Cardiac fibroblast (primary cell): Measurements from ENCODE around the gene GPHN.

Experiments
- DNase-seq, 2 donors: peaks; one replicate each; pipeline versions ENCODE4 v3.0.0 to v3.0.0-alpha.2; 2010; ENCODE audit warnings: low read depth in 2 of 2
- H3K4me3 ChIP-seq, 2 donors: replicated peaks in 1 of 2; 1 replicate in 1 of 2; 2 replicates in 1 of 2; pipeline ENCODE4 v1.5.1; 2011; ENCODE audit warnings: low read depth in 2 of 2, low read length in 2 of 2, mild to moderate bottlenecking in 2 of 2, moderate library complexity in 1 of 2
- TF ChIP-seq, protein P1 (sequence below): IDR thresholded peaks from one replicate; pipeline ENCODE4 v1.5.1; 2011; ENCODE audit warnings: low read depth, mild to moderate bottlenecking, low read length, inconsistent platforms

Gene GPHN

GRCh38 chr14:66975251-66975650 is 467.3 kb downstream of the GPHN start:
- no peak overlapping the region for H3K4me3 ChIP-seq
- no peak for DNase-seq
- TF ChIP-seq, protein P1, sequence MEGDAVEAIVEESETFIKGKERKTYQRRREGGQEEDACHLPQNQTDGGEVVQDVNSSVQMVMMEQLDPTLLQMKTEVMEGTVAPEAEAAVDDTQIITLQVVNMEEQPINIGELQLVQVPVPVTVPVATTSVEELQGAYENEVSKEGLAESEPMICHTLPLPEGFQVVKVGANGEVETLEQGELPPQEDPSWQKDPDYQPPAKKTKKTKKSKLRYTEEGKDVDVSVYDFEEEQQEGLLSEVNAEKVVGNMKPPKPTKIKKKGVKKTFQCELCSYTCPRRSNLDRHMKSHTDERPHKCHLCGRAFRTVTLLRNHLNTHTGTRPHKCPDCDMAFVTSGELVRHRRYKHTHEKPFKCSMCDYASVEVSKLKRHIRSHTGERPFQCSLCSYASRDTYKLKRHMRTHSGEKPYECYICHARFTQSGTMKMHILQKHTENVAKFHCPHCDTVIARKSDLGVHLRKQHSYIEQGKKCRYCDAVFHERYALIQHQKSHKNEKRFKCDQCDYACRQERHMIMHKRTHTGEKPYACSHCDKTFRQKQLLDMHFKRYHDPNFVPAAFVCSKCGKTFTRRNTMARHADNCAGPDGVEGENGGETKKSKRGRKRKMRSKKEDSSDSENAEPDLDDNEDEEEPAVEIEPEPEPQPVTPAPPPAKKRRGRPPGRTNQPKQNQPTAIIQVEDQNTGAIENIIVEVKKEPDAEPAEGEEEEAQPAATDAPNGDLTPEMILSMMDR, result no peak

DNA sequence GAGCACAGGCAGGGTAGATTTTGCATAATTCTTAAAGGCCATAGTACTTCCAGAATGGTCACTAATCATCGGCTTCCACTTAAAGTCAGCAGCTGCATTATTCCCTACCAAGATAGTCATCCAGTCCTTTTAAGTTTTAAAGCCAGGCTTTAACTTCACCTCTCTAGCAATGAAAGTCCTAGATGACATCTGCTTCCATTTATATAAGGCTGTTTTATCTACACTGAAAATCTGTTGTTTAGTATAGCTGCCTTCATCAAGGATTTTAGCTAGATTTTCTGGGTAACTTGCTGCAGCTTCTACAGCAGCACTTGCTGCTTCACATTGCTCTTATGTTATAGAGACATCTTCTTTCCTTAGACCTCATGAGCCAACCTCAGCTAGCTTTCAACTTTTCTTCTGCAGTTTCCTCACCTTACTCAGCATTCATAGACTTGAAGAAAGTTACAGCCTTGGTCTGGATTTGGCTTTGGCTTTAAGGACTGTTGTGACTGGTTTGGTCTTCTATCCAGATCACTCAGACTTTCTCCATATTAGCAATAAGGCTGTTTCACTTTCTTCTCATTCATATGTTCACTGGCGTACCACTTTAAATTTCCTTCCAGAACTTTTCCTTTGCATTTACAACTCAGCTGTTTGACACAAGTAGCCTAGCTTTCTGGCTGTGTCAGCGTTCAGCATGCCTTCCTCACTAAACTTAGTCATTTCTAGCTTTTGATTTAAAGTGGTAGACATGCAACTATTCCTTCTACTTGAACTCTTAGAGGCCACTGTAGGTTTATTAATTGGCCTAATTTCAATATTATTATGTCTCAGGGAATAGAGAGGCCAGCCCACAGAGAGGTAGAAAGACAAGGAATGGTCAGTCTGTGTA is 471.4 kb downstream of the GPHN start:
- DNase-seq, result no peak
- TF ChIP-seq, protein P1, result no peak
- no peak overlapping the region for H3K4me3 ChIP-seq

- DNase-seq, result no peak
- no peak overlapping the region for H3K4me3 ChIP-seq
- TF ChIP-seq, protein P1, result no peak
These were observed 474.3 kb downstream of the GPHN start for GRCh38 chr14:66982247-66982646.

GRCh38 chr14:66992776-66993175 is 484.8 kb downstream of the GPHN start:
- DNase-seq, result no peak
- no peak overlapping the region for H3K4me3 ChIP-seq

GRCh38 chr14:66993512-66993911 is 485.6 kb downstream of the GPHN start:
- H3K4me3 ChIP-seq, result no peak overlapping the region
- DNase-seq, result no peak
- TF ChIP-seq, protein P1, result no peak

More at GRCh38 chr14:66992776-66993175, 484.8 kb downstream of the GPHN start:
- TF ChIP-seq, protein P1, result no peak

DNA sequence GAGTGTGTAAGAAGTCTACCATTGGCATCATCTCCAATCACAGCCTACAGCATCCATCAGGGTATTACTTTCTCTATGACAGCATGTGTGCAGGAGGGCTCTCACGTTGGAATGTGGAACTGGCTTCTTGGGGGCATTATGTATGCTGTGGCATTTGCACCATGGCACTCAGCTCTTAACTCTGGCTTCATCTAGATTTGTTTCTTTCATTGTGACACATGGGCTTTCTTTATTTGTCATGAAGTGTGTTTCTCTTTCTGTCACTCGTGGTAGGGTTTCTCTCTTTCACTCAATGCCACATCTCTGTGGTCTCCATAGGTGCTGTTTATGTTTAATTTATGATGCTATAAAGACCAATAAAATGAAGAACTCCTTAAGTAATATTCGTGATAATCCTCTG is 490.1 kb downstream of the GPHN start:
- TF ChIP-seq, protein P1, result no peak
- H3K4me3 ChIP-seq, result no peak overlapping the region
- no peak for DNase-seq
